GM12878 (cell line): Measurements from ENCODE around the gene SORCS2.

Source experiments
- CREM ChIP-seq: IDR thresholded peaks from 2 replicates; pipeline ENCODE4 v1.6.1; 2014; ENCODE audit warnings: antibody characterized with exemption, low read depth
- EZH2 ChIP-seq: IDR thresholded peaks from 2 replicates; pipeline ENCODE4 v1.6.1; 2012; ENCODE audit warnings: low read depth, mild to moderate bottlenecking, control low read depth, inconsistent platforms, low read length, borderline replicate concordance; ENCODE audit not compliant: control insufficient read depth
- MTA3 ChIP-seq: IDR thresholded peaks from 2 replicates; pipeline ENCODE4 v1.6.1; 2012; ENCODE audit warnings: low read length, inconsistent platforms, borderline replicate concordance
- MXI1 ChIP-seq: fragments of 150-350 bp; IDR thresholded peaks from 2 replicates; pipeline ENCODE4 v1.6.1; 2011; ENCODE audit warnings: low read depth, mild to moderate bottlenecking, inconsistent platforms, low read length, improper control_type of control experiment
- NFXL1 ChIP-seq: fragments of 450-650 bp; IDR thresholded peaks from 2 replicates; pipeline ENCODE4 v1.6.1; 2017; ENCODE audit warnings: antibody characterized with exemption, mild to moderate bottlenecking, borderline replicate concordance
- RB1 ChIP-seq: fragments of 450-650 bp; formaldehyde crosslinking; IDR thresholded peaks from 2 replicates; pipeline ENCODE4 v1.6.1; 2017; ENCODE audit warnings: mild to moderate bottlenecking, borderline replicate concordance
- SIN3A ChIP-seq: IDR thresholded peaks from 2 replicates; pipeline ENCODE4 v1.6.1; 2012; ENCODE audit warnings: low read depth, low read length, improper control_type of control experiment
- TCF7 ChIP-seq: IDR thresholded peaks from 2 replicates; pipeline ENCODE4 v1.6.1; 2014; ENCODE audit warnings: antibody characterized with exemption, borderline replicate concordance
- ZNF217 ChIP-seq: fragments of 450-650 bp; IDR thresholded peaks from 2 replicates; pipeline ENCODE4 v1.6.1; 2017; ENCODE audit warnings: antibody characterized with exemption, mild to moderate bottlenecking
- ZNF274 ChIP-seq: IDR thresholded peaks from one replicate; pipeline ENCODE4 v1.8.0; 2011; ENCODE audit not compliant: insufficient read length, insufficient read depth
- TF ChIP-seq, protein P1 (sequence below): IDR thresholded peaks from 2 replicates; pipeline ENCODE4 v1.6.1; 2012; ENCODE audit warnings: improper control_type of control experiment, low read depth, low read length; ENCODE audit not compliant: insufficient replicate concordance
- TF ChIP-seq, protein P2 (sequence below): IDR thresholded peaks from 2 replicates; pipeline ENCODE4 v1.6.1; 2011; ENCODE audit warnings: low read depth, low read length, improper control_type of control experiment, borderline replicate concordance
- TF ChIP-seq, protein P3 (sequence below): IDR thresholded peaks from 2 replicates; pipeline ENCODE4 v1.6.1; 2012; ENCODE audit warnings: mild to moderate bottlenecking, low read depth, low read length
- TF ChIP-seq, protein P4 (sequence below), 3 experiments: IDR thresholded peaks in 2 of 3; conservative IDR thresholded peaks in 1 of 3; 2 replicates each; pipeline ENCODE4 v1.5.1; 2011; ENCODE audit warnings: low read depth in 3 of 3, low read length in 3 of 3, mild to moderate bottlenecking in 3 of 3, control low read depth in 2 of 3, moderate library complexity in 2 of 3, inconsistent platforms in 1 of 3, mixed read lengths in 1 of 3; ENCODE audit not compliant: control insufficient read depth in 2 of 3, insufficient read depth in 1 of 3; ENCODE audit errors: extremely low read depth in 1 of 3

DNA sequence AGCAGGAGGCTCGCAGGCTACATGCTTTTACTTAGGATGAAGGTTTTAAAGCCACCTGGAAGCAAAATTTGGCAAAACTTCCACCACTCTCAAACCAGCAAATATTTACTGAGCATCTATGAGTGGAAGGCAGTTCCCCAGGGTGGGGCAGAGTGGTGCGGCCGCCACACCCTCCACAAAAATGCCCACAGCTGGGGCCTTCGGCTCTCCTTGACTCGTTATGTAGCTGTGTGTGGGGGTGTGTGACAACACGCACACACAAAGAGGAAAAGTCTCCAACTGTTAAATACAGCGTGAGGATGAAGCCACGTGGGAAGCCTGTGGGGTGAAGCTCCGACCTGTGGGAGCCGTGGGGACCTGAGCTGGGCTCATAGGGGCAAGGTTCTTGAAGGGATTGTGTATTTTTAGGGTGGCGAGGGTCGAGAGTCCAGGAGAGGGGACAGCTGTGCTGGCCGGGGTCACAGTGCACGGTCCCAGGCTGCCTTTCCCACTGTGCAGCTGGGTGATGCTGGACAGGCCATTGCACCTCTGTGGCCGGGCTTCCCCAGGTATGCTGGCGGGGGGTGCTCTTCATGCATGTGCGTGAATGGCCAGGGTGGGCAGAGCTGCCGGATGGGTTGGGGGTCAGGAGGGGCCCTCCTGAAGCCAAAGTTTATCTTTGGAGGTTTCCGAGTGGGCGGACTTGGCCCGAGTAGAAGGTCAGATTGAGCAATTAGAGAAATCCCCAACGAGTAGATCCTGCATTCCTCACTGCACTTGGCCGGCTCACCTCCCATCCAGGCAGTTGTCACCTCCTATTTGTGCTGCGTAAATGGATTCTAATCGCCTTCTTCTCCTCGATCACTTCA lies 25.4 kb downstream of the SORCS2 start:
- no peak for TF ChIP-seq CREM
- TF ChIP-seq, protein P1, sequence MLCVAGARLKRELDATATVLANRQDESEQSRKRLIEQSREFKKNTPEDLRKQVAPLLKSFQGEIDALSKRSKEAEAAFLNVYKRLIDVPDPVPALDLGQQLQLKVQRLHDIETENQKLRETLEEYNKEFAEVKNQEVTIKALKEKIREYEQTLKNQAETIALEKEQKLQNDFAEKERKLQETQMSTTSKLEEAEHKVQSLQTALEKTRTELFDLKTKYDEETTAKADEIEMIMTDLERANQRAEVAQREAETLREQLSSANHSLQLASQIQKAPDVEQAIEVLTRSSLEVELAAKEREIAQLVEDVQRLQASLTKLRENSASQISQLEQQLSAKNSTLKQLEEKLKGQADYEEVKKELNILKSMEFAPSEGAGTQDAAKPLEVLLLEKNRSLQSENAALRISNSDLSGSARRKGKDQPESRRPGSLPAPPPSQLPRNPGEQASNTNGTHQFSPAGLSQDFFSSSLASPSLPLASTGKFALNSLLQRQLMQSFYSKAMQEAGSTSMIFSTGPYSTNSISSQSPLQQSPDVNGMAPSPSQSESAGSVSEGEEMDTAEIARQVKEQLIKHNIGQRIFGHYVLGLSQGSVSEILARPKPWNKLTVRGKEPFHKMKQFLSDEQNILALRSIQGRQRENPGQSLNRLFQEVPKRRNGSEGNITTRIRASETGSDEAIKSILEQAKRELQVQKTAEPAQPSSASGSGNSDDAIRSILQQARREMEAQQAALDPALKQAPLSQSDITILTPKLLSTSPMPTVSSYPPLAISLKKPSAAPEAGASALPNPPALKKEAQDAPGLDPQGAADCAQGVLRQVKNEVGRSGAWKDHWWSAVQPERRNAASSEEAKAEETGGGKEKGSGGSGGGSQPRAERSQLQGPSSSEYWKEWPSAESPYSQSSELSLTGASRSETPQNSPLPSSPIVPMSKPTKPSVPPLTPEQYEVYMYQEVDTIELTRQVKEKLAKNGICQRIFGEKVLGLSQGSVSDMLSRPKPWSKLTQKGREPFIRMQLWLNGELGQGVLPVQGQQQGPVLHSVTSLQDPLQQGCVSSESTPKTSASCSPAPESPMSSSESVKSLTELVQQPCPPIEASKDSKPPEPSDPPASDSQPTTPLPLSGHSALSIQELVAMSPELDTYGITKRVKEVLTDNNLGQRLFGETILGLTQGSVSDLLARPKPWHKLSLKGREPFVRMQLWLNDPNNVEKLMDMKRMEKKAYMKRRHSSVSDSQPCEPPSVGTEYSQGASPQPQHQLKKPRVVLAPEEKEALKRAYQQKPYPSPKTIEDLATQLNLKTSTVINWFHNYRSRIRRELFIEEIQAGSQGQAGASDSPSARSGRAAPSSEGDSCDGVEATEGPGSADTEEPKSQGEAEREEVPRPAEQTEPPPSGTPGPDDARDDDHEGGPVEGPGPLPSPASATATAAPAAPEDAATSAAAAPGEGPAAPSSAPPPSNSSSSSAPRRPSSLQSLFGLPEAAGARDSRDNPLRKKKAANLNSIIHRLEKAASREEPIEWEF = no peak
- TF ChIP-seq MXI1 = no peak
- TF ChIP-seq EZH2 = no peak
- TF ChIP-seq SIN3A = no peak
- TF ChIP-seq, protein P2, sequence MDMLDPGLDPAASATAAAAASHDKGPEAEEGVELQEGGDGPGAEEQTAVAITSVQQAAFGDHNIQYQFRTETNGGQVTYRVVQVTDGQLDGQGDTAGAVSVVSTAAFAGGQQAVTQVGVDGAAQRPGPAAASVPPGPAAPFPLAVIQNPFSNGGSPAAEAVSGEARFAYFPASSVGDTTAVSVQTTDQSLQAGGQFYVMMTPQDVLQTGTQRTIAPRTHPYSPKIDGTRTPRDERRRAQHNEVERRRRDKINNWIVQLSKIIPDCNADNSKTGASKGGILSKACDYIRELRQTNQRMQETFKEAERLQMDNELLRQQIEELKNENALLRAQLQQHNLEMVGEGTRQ = no peak
- TF ChIP-seq NFXL1 = no peak
- TF ChIP-seq ZNF217 = no peak
- no peak for TF ChIP-seq ZNF274
- no peak for TF ChIP-seq TCF7
- TF ChIP-seq MTA3 = no peak
- TF ChIP-seq, protein P3, sequence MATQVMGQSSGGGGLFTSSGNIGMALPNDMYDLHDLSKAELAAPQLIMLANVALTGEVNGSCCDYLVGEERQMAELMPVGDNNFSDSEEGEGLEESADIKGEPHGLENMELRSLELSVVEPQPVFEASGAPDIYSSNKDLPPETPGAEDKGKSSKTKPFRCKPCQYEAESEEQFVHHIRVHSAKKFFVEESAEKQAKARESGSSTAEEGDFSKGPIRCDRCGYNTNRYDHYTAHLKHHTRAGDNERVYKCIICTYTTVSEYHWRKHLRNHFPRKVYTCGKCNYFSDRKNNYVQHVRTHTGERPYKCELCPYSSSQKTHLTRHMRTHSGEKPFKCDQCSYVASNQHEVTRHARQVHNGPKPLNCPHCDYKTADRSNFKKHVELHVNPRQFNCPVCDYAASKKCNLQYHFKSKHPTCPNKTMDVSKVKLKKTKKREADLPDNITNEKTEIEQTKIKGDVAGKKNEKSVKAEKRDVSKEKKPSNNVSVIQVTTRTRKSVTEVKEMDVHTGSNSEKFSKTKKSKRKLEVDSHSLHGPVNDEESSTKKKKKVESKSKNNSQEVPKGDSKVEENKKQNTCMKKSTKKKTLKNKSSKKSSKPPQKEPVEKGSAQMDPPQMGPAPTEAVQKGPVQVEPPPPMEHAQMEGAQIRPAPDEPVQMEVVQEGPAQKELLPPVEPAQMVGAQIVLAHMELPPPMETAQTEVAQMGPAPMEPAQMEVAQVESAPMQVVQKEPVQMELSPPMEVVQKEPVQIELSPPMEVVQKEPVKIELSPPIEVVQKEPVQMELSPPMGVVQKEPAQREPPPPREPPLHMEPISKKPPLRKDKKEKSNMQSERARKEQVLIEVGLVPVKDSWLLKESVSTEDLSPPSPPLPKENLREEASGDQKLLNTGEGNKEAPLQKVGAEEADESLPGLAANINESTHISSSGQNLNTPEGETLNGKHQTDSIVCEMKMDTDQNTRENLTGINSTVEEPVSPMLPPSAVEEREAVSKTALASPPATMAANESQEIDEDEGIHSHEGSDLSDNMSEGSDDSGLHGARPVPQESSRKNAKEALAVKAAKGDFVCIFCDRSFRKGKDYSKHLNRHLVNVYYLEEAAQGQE = no peak
- TF ChIP-seq, protein P4, sequence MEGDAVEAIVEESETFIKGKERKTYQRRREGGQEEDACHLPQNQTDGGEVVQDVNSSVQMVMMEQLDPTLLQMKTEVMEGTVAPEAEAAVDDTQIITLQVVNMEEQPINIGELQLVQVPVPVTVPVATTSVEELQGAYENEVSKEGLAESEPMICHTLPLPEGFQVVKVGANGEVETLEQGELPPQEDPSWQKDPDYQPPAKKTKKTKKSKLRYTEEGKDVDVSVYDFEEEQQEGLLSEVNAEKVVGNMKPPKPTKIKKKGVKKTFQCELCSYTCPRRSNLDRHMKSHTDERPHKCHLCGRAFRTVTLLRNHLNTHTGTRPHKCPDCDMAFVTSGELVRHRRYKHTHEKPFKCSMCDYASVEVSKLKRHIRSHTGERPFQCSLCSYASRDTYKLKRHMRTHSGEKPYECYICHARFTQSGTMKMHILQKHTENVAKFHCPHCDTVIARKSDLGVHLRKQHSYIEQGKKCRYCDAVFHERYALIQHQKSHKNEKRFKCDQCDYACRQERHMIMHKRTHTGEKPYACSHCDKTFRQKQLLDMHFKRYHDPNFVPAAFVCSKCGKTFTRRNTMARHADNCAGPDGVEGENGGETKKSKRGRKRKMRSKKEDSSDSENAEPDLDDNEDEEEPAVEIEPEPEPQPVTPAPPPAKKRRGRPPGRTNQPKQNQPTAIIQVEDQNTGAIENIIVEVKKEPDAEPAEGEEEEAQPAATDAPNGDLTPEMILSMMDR (IDR thresholded peaks at IDR 0.05 in 2 of 3, conservative IDR thresholded peaks at IDR 0.05 in 1 of 3; ENCODE audit: control insufficient read depth in 2 of 3, extremely low read depth in 1 of 3, insufficient read depth in 1 of 3, low read depth in 3 of 3, low read length in 3 of 3) = no peak
- TF ChIP-seq RB1 = no peak
